Ishikawa (cell line): ENCODE measurements around the gene CRX.

Source experiments
- CEBPB ChIP-seq: IDR thresholded peaks from 2 replicates; pipeline ENCODE4 v1.6.1; 2012
- CREB1 ChIP-seq: IDR thresholded peaks from 2 replicates; pipeline ENCODE4 v1.6.1; 2012; ENCODE audit warnings: low read depth
- EGR1 ChIP-seq: IDR thresholded peaks from 2 replicates; pipeline ENCODE4 v1.6.1; 2012
- EP300 ChIP-seq: IDR thresholded peaks from 2 replicates; pipeline ENCODE4 v1.6.1; 2012; ENCODE audit warnings: borderline replicate concordance
- MAX ChIP-seq: IDR thresholded peaks from 2 replicates; pipeline ENCODE4 v1.6.1; 2012
- NFIC ChIP-seq: IDR thresholded peaks from 2 replicates; pipeline ENCODE4 v1.6.1; 2012
- RAD21 ChIP-seq: IDR thresholded peaks from 2 replicates; pipeline ENCODE4 v1.6.1; 2012; ENCODE audit warnings: low read depth
- REST ChIP-seq: IDR thresholded peaks from 2 replicates; pipeline ENCODE4 v1.6.1; 2012; ENCODE audit warnings: low read depth, mild to moderate bottlenecking
- TAF1 ChIP-seq: IDR thresholded peaks from 2 replicates; pipeline ENCODE4 v1.6.1; 2012; ENCODE audit warnings: low read depth, mild to moderate bottlenecking
- TCF12 ChIP-seq: IDR thresholded peaks from 2 replicates; pipeline ENCODE4 v1.6.1; 2012; ENCODE audit warnings: low read depth
- TEAD4 ChIP-seq: IDR thresholded peaks from 2 replicates; pipeline ENCODE4 v1.6.1; 2012
- USF1 ChIP-seq: IDR thresholded peaks from 2 replicates; pipeline ENCODE4 v1.6.1; 2012
- YY1 ChIP-seq: IDR thresholded peaks from 2 replicates; pipeline ENCODE4 v1.6.1; 2012; ENCODE audit warnings: low read depth
- ZBTB7A ChIP-seq: IDR thresholded peaks from 2 replicates; pipeline ENCODE4 v1.6.1; 2012; ENCODE audit warnings: low read depth

DNA sequence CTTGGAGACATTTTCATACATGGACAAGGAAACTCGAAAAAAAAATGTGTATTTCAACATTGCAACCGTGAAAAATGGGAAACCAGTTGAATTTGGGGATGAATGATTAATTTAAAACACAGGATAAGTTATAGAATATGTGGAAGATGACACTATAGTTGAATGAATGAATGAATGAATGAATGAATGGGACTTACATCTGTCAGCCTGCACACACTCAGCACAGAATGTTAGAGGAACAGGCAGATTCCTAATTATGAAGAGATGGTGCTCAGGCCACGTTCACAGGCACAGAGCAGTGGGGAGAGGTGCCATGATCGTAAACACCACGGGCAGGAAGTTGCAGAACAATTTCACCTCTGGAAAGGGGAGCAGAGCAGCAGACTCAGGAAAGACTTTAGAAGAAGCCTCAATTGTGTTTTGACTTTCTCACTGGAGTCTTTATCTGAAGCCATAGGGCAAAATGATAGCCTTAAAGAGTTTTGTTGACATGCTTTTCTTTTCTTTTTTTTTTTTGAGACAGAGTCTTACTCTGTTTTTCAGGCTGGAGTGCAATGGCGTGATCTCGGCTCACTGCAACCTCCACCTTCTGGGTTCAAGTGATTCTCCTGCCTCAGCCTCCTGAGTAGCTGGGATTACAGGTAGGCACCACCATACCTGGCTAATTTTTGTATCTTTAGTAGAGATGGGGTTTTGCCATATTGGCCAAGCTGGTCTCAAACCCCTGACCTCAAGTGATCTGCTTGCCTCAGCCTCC is 69.3 kb downstream of the CRX start:
- TF ChIP-seq YY1 (no peak), ZBTB7A (no peak), EGR1 (no peak), EP300 (no peak), NFIC (no peak), USF1 (no peak), CEBPB (no peak), TAF1 (no peak), RAD21 (no peak), TCF12 (no peak), REST (no peak), MAX (no peak), CREB1 (no peak), TEAD4 (no peak)
